ENCODE results near the gene ETV5.

The ETV5 gene

GRCh38 chr3:186117521-186118134, 8.7 kb upstream of the ETV5 start:
- Histone ChIP-seq H3K79me2 (ENCODE audit: insufficient read depth, low read depth) (no peaks in the 10 kb centered on the region), H3K4me3 (IDR thresholded peaks at IDR 0.05; ENCODE audit: insufficient read depth, low read depth, low read length) (no peak overlapping the region), H3K36me3 (ENCODE audit: insufficient read depth) (no peaks in the 10 kb centered on the region), H3K27me3 (ENCODE audit: insufficient read depth, low read depth) (no peaks in the 10 kb centered on the region), H3K27ac (no peak overlapping the region), H3K9ac (no peak overlapping the region), H2AFZ (ENCODE audit: low read depth) (no peak overlapping the region), H3K4me2 (no peak overlapping the region), H4K20me1 (ENCODE audit: insufficient read depth) (no peaks in the 10 kb centered on the region), H3K4me1 (ENCODE audit: low read depth, poor library complexity, severe bottlenecking) (no peaks in the 10 kb centered on the region)
- no peak for TF ChIP-seq CTCF (conservative IDR thresholded peaks at IDR 0.05; ENCODE audit: low read depth, low read length)

GRCh38 chr3:186115239-186115996, 6.5 kb upstream of the ETV5 start:
- no peak overlapping the region for H3K9ac ChIP-seq

GRCh38 chr3:186110975-186111974, 2.4 kb upstream of the ETV5 start:
- Histone ChIP-seq H4K20me1 (ENCODE audit: insufficient read depth) (no peaks in the 10 kb centered on the region), H3K4me1 (ENCODE audit: low read depth, poor library complexity, severe bottlenecking) (peaks cover 11% of the 10 kb centered on the region), H3K27me3 (ENCODE audit: insufficient read depth, low read depth) (no peaks in the 10 kb centered on the region), H3K4me2 (peak overlapping the region; percentile 95; the same call in 1 of the 2 replicates), H2AFZ (ENCODE audit: low read depth) (no peak overlapping the region), H3K4me3 (IDR thresholded peaks at IDR 0.05; ENCODE audit: insufficient read depth, low read depth, low read length) (no peak overlapping the region), H3K9ac (no peak overlapping the region), H3K27ac (no peak overlapping the region), H3K36me3 (ENCODE audit: insufficient read depth) (no peaks in the 10 kb centered on the region), H3K79me2 (ENCODE audit: insufficient read depth, low read depth) (peaks cover 8% of the 10 kb centered on the region; the same call in 1 of the 2 replicates)
- TF ChIP-seq CTCF (conservative IDR thresholded peaks at IDR 0.05; ENCODE audit: low read depth, low read length): no peak

More at GRCh38 chr3:186115239-186115996, 6.5 kb upstream of the ETV5 start:
- no peak overlapping the region for H3K4me2 ChIP-seq
- H3K36me3 ChIP-seq (ENCODE audit: insufficient read depth): no peaks in the 10 kb centered on the region
- H3K4me3 ChIP-seq (IDR thresholded peaks at IDR 0.05; ENCODE audit: insufficient read depth, low read depth, low read length): no peak overlapping the region
- no peaks in the 10 kb centered on the region for H3K4me1 ChIP-seq (ENCODE audit: low read depth, poor library complexity, severe bottlenecking)
- H3K79me2 ChIP-seq (ENCODE audit: insufficient read depth, low read depth): no peaks in the 10 kb centered on the region
- no peaks in the 10 kb centered on the region for H3K27me3 ChIP-seq (ENCODE audit: insufficient read depth, low read depth)
- TF ChIP-seq CTCF (conservative IDR thresholded peaks at IDR 0.05; ENCODE audit: low read depth, low read length): no peak
- no peaks in the 10 kb centered on the region for H4K20me1 ChIP-seq (ENCODE audit: insufficient read depth)
- H3K27ac ChIP-seq: no peak overlapping the region
- H2AFZ ChIP-seq (ENCODE audit: low read depth): no peak overlapping the region
